Measurements from ENCODE around the gene QSOX2.

QSOX2 gene

GRCh38 chr9:136275655-136276429 lies 30.2 kb upstream of the QSOX2 start:
- DNase-seq (ENCODE audit: low read depth) = no peak
- H3K4me3 ChIP-seq (ENCODE audit: low read length) = no peak overlapping the region
- peak; percentile 13 for TF ChIP-seq CTCF (conservative IDR thresholded peaks at IDR 0.05; ENCODE audit: low read depth, low read length)

GRCh38 chr9:136274786-136275654 lies 29.4 kb upstream of the QSOX2 start:
- no peak for DNase-seq (ENCODE audit: low read depth)
- TF ChIP-seq CTCF (conservative IDR thresholded peaks at IDR 0.05; ENCODE audit: low read depth, low read length) = no peak

GRCh38 chr9:136273921-136274785 lies 28.5 kb upstream of the QSOX2 start:
- no peak overlapping the region for H3K4me3 ChIP-seq (ENCODE audit: low read length)
- no peak for DNase-seq (ENCODE audit: low read depth)
- TF ChIP-seq CTCF (conservative IDR thresholded peaks at IDR 0.05; ENCODE audit: low read depth, low read length) = no peak

More at GRCh38 chr9:136274786-136275654, 29.4 kb upstream of the QSOX2 start:
- no peak overlapping the region for H3K4me3 ChIP-seq (ENCODE audit: low read length)

- no peak for TF ChIP-seq CTCF (conservative IDR thresholded peaks at IDR 0.05; ENCODE audit: low read depth, low read length)
- no peak for DNase-seq (ENCODE audit: low read depth)
- H3K4me3 ChIP-seq (ENCODE audit: low read length) = no peak overlapping the region
These were observed 27.7 kb upstream of the QSOX2 start for GRCh38 chr9:136273244-136273865.

GRCh38 chr9:136270173-136270705 lies 24.6 kb upstream of the QSOX2 start:
- no peak overlapping the region for H3K4me3 ChIP-seq (ENCODE audit: low read length)
- no peak for TF ChIP-seq CTCF (conservative IDR thresholded peaks at IDR 0.05; ENCODE audit: low read depth, low read length)
- no peak for DNase-seq (ENCODE audit: low read depth)

- no peak for DNase-seq (ENCODE audit: low read depth)
- no peak for TF ChIP-seq CTCF (conservative IDR thresholded peaks at IDR 0.05; ENCODE audit: low read depth, low read length)
These were observed 23.1 kb upstream of the QSOX2 start for GRCh38 chr9:136268735-136269134.

More at GRCh38 chr9:136268735-136269134, 23.1 kb upstream of the QSOX2 start:
- no peak overlapping the region for H3K4me3 ChIP-seq (ENCODE audit: low read length)
